Measurements from ENCODE around the gene PRKAG2. TPM values are rescaled to one million over a fixed set of nuclear protein-coding genes. Genes with fewer than 3 reads are reported as not detected.
"Not testable (repeated sequence)": the region's sequence is repeated elsewhere in the genome, so short reads cannot be mapped to it uniquely, and the experiment has no call there.

The PRKAG2 gene
- total RNA-seq, 1 donor, result 42.7 TPM

GRCh38 chr7:151590850-151591771 is 285.8 kb downstream of the PRKAG2 start:
- no peaks in the 10 kb centered on the region for H3K4me1 ChIP-seq (ENCODE audit: insufficient read depth, low read length)
- H3K4me3 ChIP-seq (ENCODE audit: low read length), result no peak overlapping the region
- no peaks in the 10 kb centered on the region for H3K9me3 ChIP-seq (ENCODE audit: low read depth, low read length)
- no peaks in the 10 kb centered on the region for H3K27me3 ChIP-seq (ENCODE audit: insufficient read depth, low read length)

- Histone ChIP-seq H3K4me1 (ENCODE audit: insufficient read depth, low read length) (no peaks in the 10 kb centered on the region), H3K4me3 (ENCODE audit: low read length) (no peak overlapping the region), H3K9me3 (ENCODE audit: low read depth, low read length) (no peaks in the 10 kb centered on the region), H3K27me3 (ENCODE audit: insufficient read depth, low read length) (no peaks in the 10 kb centered on the region)
Measured at GRCh38 chr7:151590071-151590849, 286.7 kb downstream of the PRKAG2 start.

GRCh38 chr7:151588982-151589381 is 287.9 kb downstream of the PRKAG2 start:
- H3K4me1 ChIP-seq (ENCODE audit: insufficient read depth, low read length), result no peaks in the 10 kb centered on the region
- H3K9me3 ChIP-seq (ENCODE audit: low read depth, low read length), result no peaks in the 10 kb centered on the region
- H3K27me3 ChIP-seq (ENCODE audit: insufficient read depth, low read length), result no peaks in the 10 kb centered on the region

GRCh38 chr7:151586531-151587260 is 290.2 kb downstream of the PRKAG2 start:
- no peaks in the 10 kb centered on the region for H3K9me3 ChIP-seq (ENCODE audit: low read depth, low read length)
- H3K4me3 ChIP-seq (ENCODE audit: low read length), result no peak overlapping the region
- no peaks in the 10 kb centered on the region for H3K27me3 ChIP-seq (ENCODE audit: insufficient read depth, low read length)
- no peaks in the 10 kb centered on the region for H3K4me1 ChIP-seq (ENCODE audit: insufficient read depth, low read length)

More at GRCh38 chr7:151588982-151589381, 287.9 kb downstream of the PRKAG2 start:
- no peak overlapping the region for H3K4me3 ChIP-seq (ENCODE audit: low read length)

DNA sequence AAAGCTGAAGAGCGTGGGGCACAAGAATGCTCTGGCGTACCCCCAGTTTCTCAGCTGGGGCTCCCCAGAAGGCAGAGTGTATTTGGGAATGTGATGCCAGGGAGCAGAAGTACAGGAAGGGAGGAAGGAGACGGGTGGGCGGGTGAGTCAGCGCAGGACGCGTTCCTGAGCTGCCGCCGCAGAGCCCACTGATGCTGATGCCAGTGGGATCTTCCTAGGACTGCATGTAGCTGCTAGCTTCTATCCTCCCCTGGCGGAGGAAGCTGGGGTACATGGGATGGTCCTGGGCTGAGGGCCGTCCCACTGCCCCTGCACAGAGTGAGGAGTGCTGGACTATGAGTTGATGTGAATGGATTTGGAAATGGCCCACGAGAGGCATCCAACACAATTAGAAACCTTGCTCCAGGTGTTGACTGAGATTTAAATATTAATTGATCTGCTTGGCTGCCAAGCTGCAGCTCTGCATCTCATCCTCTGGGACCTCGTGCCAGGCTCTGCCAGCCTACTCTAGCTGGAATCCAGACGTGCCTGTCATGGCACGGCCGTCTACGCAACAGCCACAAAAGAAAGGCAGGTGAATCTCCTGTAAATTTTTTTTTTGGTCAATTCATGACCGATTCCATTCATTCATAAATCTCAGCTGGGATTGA is 291.0 kb downstream of the PRKAG2 start:
- no peaks in the 10 kb centered on the region for H3K4me1 ChIP-seq (ENCODE audit: insufficient read depth, low read length)
- no peaks in the 10 kb centered on the region for H3K27me3 ChIP-seq (ENCODE audit: insufficient read depth, low read length)
- no peak overlapping the region for H3K4me3 ChIP-seq (ENCODE audit: low read length)
- no peaks in the 10 kb centered on the region for H3K9me3 ChIP-seq (ENCODE audit: low read depth, low read length)

DNA sequence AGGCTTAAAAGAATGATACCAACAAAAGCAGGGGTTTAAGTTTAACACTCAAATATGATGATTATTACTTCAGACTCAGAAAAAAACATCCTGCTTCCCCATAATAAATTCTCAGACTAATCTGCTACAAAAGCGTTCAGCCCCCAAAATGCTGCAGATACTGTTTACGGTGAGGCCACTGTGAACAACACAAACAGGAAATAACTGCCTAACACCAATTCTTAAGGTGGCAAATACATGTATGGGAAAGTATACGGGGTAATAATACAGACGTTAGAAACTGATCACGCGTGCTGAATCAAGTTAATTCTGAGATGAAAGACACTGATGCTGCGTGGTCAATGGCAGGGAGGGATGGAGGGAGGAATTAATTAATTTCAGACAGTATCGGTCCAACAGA is 295.2 kb downstream of the PRKAG2 start:
- Histone ChIP-seq H3K4me3 (ENCODE audit: low read length) (no peak overlapping the region), H3K9me3 (ENCODE audit: low read depth, low read length) (peaks cover 10% of the 10 kb centered on the region), H3K4me1 (ENCODE audit: insufficient read depth, low read length) (no peaks in the 10 kb centered on the region), H3K27me3 (ENCODE audit: insufficient read depth, low read length) (no peaks in the 10 kb centered on the region)

- no peaks in the 10 kb centered on the region for H3K4me1 ChIP-seq (ENCODE audit: insufficient read depth, low read length)
- no peaks in the 10 kb centered on the region for H3K27me3 ChIP-seq (ENCODE audit: insufficient read depth, low read length)
- peaks cover 10% of the 10 kb centered on the region for H3K9me3 ChIP-seq (ENCODE audit: low read depth, low read length)
- no peak overlapping the region for H3K4me3 ChIP-seq (ENCODE audit: low read length)
Measured at GRCh38 chr7:151579644-151580043, 297.3 kb downstream of the PRKAG2 start.

- H3K4me3 ChIP-seq (ENCODE audit: low read length), result no peak overlapping the region
- peaks cover 10% of the 10 kb centered on the region for H3K9me3 ChIP-seq (ENCODE audit: low read depth, low read length)
- H3K27me3 ChIP-seq (ENCODE audit: insufficient read depth, low read length), result no peaks in the 10 kb centered on the region
- H3K4me1 ChIP-seq (ENCODE audit: insufficient read depth, low read length), result no peaks in the 10 kb centered on the region
Measured at GRCh38 chr7:151575410-151575809, 301.5 kb downstream of the PRKAG2 start.

- H3K9me3 ChIP-seq (ENCODE audit: low read depth, low read length); H3K27me3 ChIP-seq (ENCODE audit: insufficient read depth, low read length); H3K4me1 ChIP-seq (ENCODE audit: insufficient read depth, low read length); H3K4me3 ChIP-seq (ENCODE audit: low read length): not testable (repeated sequence)
Measured at GRCh38 chr7:151573046-151573445, 303.9 kb downstream of the PRKAG2 start.

- no peaks in the 10 kb centered on the region for H3K4me1 ChIP-seq (ENCODE audit: insufficient read depth, low read length)
- no peaks in the 10 kb centered on the region for H3K9me3 ChIP-seq (ENCODE audit: low read depth, low read length)
- H3K4me3 ChIP-seq (ENCODE audit: low read length), result no peak overlapping the region
- H3K27me3 ChIP-seq (ENCODE audit: insufficient read depth, low read length), result no peaks in the 10 kb centered on the region
Measured at GRCh38 chr7:151572136-151572535, 304.8 kb downstream of the PRKAG2 start.

GRCh38 chr7:151571471-151571870 is 305.4 kb downstream of the PRKAG2 start:
- Histone ChIP-seq H3K4me1 (ENCODE audit: insufficient read depth, low read length) (no peaks in the 10 kb centered on the region), H3K27me3 (ENCODE audit: insufficient read depth, low read length) (no peaks in the 10 kb centered on the region), H3K9me3 (ENCODE audit: low read depth, low read length) (no peaks in the 10 kb centered on the region), H3K4me3 (ENCODE audit: low read length) (no peak overlapping the region)

DNA sequence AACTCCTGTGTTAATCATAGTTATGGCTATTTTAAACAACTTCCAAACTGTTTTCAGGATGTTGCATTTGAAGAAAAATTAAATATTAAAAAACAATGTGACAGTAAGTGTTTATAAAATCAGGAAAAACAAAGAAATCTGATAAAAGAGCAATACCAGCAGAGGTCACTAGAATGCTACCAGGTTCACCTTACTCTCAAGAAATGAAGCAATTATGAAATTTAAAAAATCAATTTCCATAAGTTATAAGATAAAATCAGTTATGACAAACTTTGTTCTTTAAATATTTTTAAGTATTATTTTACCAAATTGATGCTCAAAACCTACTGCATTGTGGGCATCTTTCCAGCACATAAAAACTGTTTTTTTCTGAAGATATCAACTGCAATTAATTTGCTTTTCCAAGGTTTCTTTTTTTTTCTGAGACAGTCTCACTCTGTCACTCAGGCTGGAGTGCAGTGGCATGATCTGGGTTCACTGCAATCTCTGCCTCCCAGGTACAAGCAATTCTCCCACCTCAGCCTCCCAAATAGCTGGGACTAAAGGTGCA is 306.5 kb downstream of the PRKAG2 start:
- Histone ChIP-seq H3K9me3 (ENCODE audit: low read depth, low read length) (no peaks in the 10 kb centered on the region), H3K4me1 (ENCODE audit: insufficient read depth, low read length) (no peaks in the 10 kb centered on the region), H3K27me3 (ENCODE audit: insufficient read depth, low read length) (no peaks in the 10 kb centered on the region), H3K4me3 (ENCODE audit: low read length) (no peak overlapping the region)

DNA sequence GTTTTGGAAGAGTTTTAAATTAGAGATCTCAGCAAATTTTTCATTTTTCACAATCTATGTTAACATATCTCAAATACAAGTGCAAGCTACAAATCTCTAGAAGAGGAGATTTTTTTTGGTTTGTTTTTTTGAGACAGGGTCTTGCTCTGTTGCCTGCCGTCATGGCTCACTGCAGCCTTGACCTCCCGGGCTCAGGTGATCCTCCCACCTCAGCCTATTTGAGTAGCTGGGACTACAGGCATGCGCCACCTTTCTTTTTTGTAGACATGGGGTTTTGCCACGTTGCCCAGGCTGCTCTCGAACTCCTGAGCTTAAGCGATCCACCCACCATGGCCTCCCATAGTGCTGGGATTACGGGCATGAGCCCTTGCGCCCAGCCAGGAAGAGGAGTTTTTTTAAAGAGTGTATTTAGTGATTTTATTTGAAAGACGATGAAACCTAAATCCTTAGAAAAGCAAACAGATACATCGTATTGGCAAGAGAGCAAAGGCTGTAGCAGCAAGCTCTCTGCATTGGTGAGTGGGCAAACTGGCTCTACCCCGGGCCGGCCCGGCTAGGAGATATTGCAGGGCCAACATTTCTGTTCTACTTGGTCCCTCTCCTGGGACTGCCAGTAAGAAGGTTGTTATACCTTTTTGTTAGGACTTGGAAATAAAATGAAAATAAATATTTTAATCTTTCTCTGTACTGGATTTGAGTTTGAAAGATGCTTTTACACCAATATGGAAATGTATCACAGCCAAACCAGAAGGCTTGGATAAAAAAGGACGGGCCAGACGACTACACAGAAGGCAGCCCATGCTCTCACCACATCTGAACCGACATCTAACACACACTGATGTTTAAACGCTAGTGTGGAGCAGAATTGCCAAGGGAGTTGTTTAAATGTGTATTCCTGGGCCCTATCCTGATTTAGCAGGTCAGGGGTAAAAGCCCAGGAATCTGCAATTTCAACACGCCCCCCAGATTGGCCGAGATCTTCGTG is 307.7 kb downstream of the PRKAG2 start:
- no peaks in the 10 kb centered on the region for H3K9me3 ChIP-seq (ENCODE audit: low read depth, low read length)
- H3K4me1 ChIP-seq (ENCODE audit: insufficient read depth, low read length), result no peaks in the 10 kb centered on the region
- no peak overlapping the region for H3K4me3 ChIP-seq (ENCODE audit: low read length)
- H3K27me3 ChIP-seq (ENCODE audit: insufficient read depth, low read length), result no peaks in the 10 kb centered on the region

Data from mononuclear cell (primary cell).